Measurements from ENCODE around the gene PCDHGA1.

The PCDHGA1 gene

DNA sequence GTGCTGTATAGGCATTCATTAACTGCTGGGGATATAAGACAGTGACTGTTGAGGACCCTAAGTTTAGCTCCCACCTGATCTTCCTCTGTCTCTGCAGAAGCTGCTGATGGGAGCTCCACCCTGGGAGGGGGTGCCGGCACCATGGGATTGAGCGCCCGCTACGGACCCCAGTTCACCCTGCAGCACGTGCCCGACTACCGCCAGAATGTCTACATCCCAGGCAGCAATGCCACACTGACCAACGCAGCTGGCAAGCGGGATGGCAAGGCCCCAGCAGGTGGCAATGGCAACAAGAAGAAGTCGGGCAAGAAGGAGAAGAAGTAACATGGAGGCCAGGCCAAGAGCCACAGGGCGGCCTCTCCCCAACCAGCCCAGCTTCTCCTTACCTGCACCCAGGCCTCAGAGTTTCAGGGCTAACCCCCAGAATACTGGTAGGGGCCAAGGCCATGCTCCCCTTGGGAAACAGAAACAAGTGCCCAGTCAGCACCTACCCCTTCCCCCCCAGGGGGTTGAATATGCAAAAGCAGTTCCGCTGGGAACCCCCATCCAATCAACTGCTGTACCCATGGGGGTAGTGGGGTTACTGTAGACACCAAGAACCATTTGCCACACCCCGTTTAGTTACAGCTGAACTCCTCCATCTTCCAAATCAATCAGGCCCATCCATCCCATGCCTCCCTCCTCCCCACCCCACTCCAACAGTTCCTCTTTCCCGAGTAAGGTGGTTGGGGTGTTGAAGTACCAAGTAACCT, 180.7 kb downstream of the PCDHGA1 start:
- TF ChIP-seq, protein P1, sequence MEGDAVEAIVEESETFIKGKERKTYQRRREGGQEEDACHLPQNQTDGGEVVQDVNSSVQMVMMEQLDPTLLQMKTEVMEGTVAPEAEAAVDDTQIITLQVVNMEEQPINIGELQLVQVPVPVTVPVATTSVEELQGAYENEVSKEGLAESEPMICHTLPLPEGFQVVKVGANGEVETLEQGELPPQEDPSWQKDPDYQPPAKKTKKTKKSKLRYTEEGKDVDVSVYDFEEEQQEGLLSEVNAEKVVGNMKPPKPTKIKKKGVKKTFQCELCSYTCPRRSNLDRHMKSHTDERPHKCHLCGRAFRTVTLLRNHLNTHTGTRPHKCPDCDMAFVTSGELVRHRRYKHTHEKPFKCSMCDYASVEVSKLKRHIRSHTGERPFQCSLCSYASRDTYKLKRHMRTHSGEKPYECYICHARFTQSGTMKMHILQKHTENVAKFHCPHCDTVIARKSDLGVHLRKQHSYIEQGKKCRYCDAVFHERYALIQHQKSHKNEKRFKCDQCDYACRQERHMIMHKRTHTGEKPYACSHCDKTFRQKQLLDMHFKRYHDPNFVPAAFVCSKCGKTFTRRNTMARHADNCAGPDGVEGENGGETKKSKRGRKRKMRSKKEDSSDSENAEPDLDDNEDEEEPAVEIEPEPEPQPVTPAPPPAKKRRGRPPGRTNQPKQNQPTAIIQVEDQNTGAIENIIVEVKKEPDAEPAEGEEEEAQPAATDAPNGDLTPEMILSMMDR (IDR thresholded peaks at IDR 0.05) = no peak

DNA sequence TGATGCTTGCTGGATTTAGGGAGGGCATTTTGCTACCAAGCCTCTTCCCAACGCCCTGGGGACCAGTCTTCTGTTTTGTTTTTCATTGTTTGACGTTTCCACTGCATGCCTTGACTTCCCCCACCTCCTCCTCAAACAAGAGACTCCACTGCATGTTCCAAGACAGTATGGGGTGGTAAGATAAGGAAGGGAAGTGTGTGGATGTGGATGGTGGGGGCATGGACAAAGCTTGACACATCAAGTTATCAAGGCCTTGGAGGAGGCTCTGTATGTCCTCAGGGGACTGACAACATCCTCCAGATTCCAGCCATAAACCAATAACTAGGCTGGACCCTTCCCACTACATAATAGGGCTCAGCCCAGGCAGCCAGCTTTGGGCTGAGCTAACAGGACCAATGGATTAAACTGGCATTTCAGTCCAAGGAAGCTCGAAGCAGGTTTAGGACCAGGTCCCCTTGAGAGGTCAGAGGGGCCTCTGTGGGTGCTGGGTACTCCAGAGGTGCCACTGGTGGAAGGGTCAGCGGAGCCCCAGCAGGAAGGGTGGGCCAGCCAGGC, 181.5 kb downstream of the PCDHGA1 start:
- TF ChIP-seq, protein P1 (IDR thresholded peaks at IDR 0.05) = no peak

DNA sequence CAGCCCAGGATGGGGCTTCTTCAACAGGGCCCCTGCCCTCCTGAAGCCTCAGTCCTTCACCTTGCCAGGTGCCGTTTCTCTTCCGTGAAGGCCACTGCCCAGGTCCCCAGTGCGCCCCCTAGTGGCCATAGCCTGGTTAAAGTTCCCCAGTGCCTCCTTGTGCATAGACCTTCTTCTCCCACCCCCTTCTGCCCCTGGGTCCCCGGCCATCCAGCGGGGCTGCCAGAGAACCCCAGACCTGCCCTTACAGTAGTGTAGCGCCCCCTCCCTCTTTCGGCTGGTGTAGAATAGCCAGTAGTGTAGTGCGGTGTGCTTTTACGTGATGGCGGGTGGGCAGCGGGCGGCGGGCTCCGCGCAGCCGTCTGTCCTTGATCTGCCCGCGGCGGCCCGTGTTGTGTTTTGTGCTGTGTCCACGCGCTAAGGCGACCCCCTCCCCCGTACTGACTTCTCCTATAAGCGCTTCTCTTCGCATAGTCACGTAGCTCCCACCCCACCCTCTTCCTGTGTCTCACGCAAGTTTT, 182.1 kb downstream of the PCDHGA1 start:
- TF ChIP-seq, protein P1 (IDR thresholded peaks at IDR 0.05) = peak; percentile 91

DNA sequence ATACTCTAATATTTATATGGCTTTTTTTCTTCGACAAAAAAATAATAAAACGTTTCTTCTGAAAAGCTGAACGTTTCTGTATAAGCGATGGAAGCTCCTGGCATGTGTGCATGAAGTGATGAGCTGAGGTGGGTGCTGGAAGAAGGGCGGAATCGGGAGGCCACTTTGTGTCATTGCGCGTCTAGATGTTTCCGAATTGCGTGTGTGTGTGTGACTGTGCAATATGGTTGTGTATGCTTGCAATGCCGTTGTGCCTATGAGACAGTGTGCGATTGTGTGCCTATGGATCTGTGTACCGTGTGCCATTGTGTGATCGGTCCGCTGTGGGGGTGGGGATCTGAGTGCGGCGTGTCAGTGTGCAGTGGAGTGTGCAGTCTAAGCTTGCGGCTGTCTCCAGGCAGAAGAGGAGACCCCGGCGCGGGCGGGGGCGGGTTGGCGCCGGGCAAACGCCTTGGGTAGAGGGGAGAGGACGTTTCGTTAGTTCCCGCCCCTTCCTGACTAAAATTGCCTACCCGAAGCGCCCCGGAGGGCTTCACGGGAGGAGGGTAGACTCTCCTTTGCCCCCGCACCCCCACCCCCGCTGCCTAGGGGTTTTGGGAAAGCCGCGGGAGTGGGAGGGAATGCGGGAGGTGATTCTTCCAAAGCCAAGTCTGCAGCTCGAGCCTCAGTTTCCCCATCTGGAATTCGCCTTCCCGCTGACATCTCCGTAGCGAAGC, 182.8 kb downstream of the PCDHGA1 start:
- TF ChIP-seq, protein P1 (IDR thresholded peaks at IDR 0.05) = no peak

DNA sequence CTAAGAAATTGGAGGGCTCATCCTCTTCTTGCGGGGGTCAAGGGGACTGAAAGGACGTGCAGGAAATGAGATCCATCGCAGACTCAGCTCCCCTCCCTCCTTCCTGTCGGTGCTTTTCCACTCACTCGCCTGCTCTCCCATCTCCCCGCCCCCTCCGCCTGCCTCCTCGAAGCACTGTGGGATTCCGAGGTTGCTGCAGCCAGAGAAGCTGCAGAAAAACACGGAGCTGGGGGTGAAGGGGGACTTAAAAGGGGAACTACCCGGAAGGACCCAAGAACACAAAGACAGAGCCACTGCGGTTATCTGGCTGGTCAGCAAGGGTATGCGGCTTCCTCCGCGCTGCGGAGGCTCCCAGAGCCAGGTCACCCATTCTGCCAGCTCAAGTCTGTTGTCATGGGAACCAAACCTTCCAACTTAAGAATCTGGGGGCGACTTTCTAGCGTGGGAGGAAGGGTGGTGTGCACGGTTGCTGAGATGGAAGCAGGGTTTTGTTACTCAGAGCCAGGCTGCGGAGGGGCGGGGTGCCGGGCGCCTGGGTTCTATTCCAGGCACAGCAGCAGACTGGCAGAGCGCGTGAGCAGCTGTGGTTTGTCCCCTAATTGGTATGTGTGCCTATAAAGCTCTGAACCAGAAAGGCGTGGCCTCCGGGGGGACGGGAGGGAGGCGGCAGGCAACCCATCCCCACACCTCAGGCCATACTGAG, 183.5 kb downstream of the PCDHGA1 start:
- TF ChIP-seq, protein P1 (IDR thresholded peaks at IDR 0.05) = no peak

DNA sequence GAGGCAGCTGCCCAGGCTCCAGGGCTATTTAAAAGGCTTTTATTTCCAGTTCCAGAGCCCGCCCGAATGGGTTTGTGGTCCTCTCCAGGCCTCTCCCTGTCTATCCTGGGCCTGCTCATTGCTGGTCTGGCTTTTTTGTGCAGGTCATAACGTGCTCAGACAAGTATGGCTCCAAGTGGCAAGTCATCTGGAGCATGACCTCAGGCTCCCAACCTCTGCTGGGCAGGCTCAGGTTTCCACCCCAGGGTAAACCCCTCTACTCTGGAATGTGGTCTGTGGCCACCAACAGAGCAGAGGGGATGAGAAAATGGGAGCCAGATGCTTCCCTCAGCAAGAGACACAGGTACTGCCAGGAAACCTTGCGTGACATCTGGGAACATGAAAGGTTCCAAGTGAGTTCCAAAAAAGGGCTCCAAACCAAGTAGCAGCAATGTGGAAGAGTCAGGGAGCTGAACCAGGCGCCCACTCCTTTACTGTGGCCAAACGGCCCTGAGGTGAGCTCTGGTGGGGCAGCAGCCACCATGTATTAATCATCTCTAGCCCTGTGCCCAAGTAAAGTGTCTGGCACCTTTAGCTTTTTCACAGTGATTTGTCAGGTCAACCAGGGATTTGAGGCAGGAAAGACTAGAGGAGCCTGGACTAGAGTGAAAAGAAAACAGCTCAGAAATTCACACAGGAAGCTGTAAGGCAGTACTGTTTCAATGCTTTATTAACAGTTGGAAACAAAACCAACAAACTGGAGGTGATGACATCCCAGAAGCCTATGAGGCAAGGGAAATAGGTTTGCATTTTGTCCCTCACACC, 184.2 kb downstream of the PCDHGA1 start:
- TF ChIP-seq, protein P1 (IDR thresholded peaks at IDR 0.05) = no peak

All from LNCAP (cell line).